ENCODE data around the gene DRC3. TPM values are rescaled to one million over a fixed set of nuclear protein-coding genes. Genes with fewer than 3 reads are reported as not detected.

The DRC3 gene
- total and polyA plus RNA-seq, 10 of the 15 experiments (the other 5 are each of a cell fraction or from before 2014, with no cell fraction given) = 0.18 to 2.3 (median 0.60) TPM; not detected in 3

DNA sequence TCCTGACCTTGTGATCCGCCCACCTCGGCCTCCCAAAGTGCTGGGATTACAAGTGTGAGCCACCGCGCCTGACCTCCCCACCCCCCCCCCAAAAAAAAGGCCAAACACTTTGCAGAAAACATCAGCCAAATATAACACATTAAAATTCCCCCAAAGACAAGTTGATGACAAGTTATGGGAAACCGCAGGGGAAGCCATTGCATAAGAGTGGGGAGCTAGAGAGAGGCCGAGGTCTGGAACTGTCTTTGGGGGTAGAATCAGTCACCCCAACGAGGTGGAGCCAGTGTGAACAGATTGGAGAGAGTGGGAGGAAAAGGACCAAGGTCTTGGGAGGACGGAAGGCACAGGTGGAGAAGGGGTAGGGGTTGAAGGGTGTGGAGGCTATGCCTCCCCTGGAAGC lies 2.8 kb downstream of the DRC3 start:
- H3K9me3 ChIP-seq (replicated peaks; ENCODE audit: control insufficient read depth, insufficient read depth, low read length) = no peaks in the 10 kb centered on the region
- no peaks in the 10 kb centered on the region for H4K20me1 ChIP-seq (ENCODE audit: control insufficient read depth, insufficient read depth)
- SMC1A ChIA-PET (ENCODE audit: uncharacterized antibody, unreplicated experiment) = interaction anchor here (0.8 kb wide), 1 partner anchor 9 kb away, joined by 3 read pairs; no protein-coding TSS in a partner anchor
- peaks cover 3% of the 10 kb centered on the region for H3K79me2 ChIP-seq (ENCODE audit: control insufficient read depth, insufficient read depth, low read length)
- H3K4me1 ChIP-seq (ENCODE audit: control insufficient read depth, insufficient read depth, low read length) = peaks cover 10% of the 10 kb centered on the region
- CTCF ChIA-PET = interaction anchor here (0.9 kb wide), 1 partner anchor 10 kb away, joined by 3 read pairs; no protein-coding TSS in a partner anchor
- TF ChIP-seq RUNX3 (IDR thresholded peaks at IDR 0.05; ENCODE audit: low read length) = peak; percentile 66; the same call in 1 of the 2 replicates
- no peak for TF ChIP-seq ESRRA (IDR thresholded peaks at IDR 0.05; ENCODE audit: low read length)
- DNase-seq (ENCODE audit: low read depth, low spot score) (no peak), FAIRE-seq (no peak), ATAC-seq (no peak)
- intact Hi-C loops (cut with micrococcal nuclease; ENCODE audit: unreplicated experiment) (no loop called here), in situ Hi-C loops (cut with MboI) (no loop called here)
- WGBS (ENCODE audit: insufficient coverage, insufficient replicate concordance, low lambda C conversion rate, missing lambda C conversion rate) = 25% methylated on average over 8 of the region's 8 CpGs
- no peak overlapping the region for H3K27ac ChIP-seq (ENCODE audit: control insufficient read depth, insufficient read depth)
- H3K9ac ChIP-seq (ENCODE audit: control insufficient read depth, insufficient read depth, low read length) = no peak overlapping the region
- H3K36me3 ChIP-seq (ENCODE audit: control insufficient read depth in 2 of 2, insufficient read depth in 2 of 2, low read length in 1 of 2) = no peaks in the 10 kb centered on the region
- no peaks in the 10 kb centered on the region for H3K27me3 ChIP-seq (replicated peaks in 1 of 2; ENCODE audit: control insufficient read depth in 2 of 2, insufficient read depth in 2 of 2, low read length in 1 of 2)
- POLR2A ChIA-PET = interaction anchor here (0.7 kb wide), 1 partner anchor 251 kb away, joined by 3 read pairs; no protein-coding TSS in a partner anchor
- RAD21 ChIA-PET (ENCODE audit: unreplicated experiment) = interaction anchor here (0.5 kb wide), 1 partner anchor 164 kb away, joined by 5 read pairs; no protein-coding TSS in a partner anchor
- no peak overlapping the region for H2AFZ ChIP-seq (ENCODE audit: control insufficient read depth, low read depth, low read length)
- H3K4me2 ChIP-seq (ENCODE audit: control insufficient read depth, insufficient read depth) = no peak overlapping the region
- BruUV-seq (replicated peaks) = no TSS peak
- no peak overlapping the region for H3K4me3 ChIP-seq

DNA sequence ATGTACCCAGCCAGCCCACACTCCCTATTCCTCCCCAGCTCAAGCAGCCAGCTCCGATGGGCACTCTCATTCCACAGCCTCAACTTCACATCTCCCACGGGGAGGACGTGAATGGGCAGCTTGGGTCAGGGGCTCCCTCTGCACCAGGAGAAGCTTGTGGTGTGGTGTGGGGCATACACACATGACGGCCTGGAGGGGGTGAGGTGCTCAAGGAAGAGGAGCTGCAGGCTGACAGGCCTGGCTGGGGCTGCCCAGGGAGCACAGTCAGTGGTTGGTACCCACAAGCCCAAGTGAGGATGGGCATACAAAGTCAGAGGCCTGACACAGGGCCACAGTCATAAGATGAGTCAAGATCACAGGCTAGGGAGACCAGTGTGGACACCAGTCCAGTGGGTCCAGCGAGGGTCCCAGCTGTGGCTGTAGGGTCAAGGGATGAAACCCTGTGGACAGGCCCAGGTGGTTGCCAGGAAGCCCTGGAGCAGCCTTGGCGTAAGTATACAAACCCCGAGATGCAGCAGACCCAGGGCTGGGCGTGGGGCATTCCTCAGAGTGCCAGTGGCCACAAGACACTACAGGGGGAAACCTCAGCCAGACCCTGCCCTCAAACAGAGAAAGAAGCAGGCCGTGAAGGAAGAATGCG lies 4.4 kb downstream of the DRC3 start:
- H3K36me3 ChIP-seq (ENCODE audit: control insufficient read depth in 2 of 2, insufficient read depth in 2 of 2, low read length in 1 of 2) = no peaks in the 10 kb centered on the region
- peaks cover 4% of the 10 kb centered on the region; the same call in 1 of the 2 replicates for H3K4me1 ChIP-seq (ENCODE audit: control insufficient read depth, insufficient read depth, low read length)
- ChIA-PET RAD21 (ENCODE audit: unreplicated experiment) (no interaction called here), CTCF (interaction anchor here (0.9 kb wide), 1 partner anchor 9 kb away, joined by 3 read pairs; no protein-coding TSS in a partner anchor), SMC1A (ENCODE audit: uncharacterized antibody, unreplicated experiment) (no interaction called here), POLR2A (no interaction called here)
- no peak overlapping the region for H3K9ac ChIP-seq (ENCODE audit: control insufficient read depth, insufficient read depth, low read length)
- in situ Hi-C loops (cut with MboI) (no loop called here), intact Hi-C loops (cut with micrococcal nuclease; ENCODE audit: unreplicated experiment) (no loop called here)
- H3K4me3 ChIP-seq = no peak overlapping the region
- no peak overlapping the region for H3K27ac ChIP-seq (ENCODE audit: control insufficient read depth, insufficient read depth)
- no peaks in the 10 kb centered on the region for H3K27me3 ChIP-seq (replicated peaks in 1 of 2; ENCODE audit: control insufficient read depth in 2 of 2, insufficient read depth in 2 of 2, low read length in 1 of 2)
- no peaks in the 10 kb centered on the region for H4K20me1 ChIP-seq (ENCODE audit: control insufficient read depth, insufficient read depth)
- no peak for FAIRE-seq
- ATAC-seq = no peak
- DNase-seq (ENCODE audit: low read depth, low spot score) = no peak
- no peak overlapping the region for H2AFZ ChIP-seq (ENCODE audit: control insufficient read depth, low read depth, low read length)
- no TSS peak for BruUV-seq (replicated peaks)
- 43% methylated on average over 10 of the region's 10 CpGs for WGBS (ENCODE audit: insufficient coverage, insufficient replicate concordance, low lambda C conversion rate, missing lambda C conversion rate)
- no peak overlapping the region for H3K4me2 ChIP-seq (ENCODE audit: control insufficient read depth, insufficient read depth)
- TF ChIP-seq RBBP5 (conservative IDR thresholded peaks at IDR 0.05) (no peak), SP1 (IDR thresholded peaks at IDR 0.05; ENCODE audit: low read depth, low read length) (no peak), CBX3 (IDR thresholded peaks at IDR 0.05; ENCODE audit: borderline replicate concordance, low read depth) (no peak), RB1 (IDR thresholded peaks at IDR 0.05; ENCODE audit: borderline replicate concordance) (no peak), ZNF622 (IDR thresholded peaks at IDR 0.05) (no peak), NR2F1 (conservative IDR thresholded peaks at IDR 0.05) (no peak), SRF (IDR thresholded peaks at IDR 0.05; ENCODE audit: low read depth in 2 of 2, low read length in 2 of 2) (no peak)
- TF ChIP-seq, protein P1, sequence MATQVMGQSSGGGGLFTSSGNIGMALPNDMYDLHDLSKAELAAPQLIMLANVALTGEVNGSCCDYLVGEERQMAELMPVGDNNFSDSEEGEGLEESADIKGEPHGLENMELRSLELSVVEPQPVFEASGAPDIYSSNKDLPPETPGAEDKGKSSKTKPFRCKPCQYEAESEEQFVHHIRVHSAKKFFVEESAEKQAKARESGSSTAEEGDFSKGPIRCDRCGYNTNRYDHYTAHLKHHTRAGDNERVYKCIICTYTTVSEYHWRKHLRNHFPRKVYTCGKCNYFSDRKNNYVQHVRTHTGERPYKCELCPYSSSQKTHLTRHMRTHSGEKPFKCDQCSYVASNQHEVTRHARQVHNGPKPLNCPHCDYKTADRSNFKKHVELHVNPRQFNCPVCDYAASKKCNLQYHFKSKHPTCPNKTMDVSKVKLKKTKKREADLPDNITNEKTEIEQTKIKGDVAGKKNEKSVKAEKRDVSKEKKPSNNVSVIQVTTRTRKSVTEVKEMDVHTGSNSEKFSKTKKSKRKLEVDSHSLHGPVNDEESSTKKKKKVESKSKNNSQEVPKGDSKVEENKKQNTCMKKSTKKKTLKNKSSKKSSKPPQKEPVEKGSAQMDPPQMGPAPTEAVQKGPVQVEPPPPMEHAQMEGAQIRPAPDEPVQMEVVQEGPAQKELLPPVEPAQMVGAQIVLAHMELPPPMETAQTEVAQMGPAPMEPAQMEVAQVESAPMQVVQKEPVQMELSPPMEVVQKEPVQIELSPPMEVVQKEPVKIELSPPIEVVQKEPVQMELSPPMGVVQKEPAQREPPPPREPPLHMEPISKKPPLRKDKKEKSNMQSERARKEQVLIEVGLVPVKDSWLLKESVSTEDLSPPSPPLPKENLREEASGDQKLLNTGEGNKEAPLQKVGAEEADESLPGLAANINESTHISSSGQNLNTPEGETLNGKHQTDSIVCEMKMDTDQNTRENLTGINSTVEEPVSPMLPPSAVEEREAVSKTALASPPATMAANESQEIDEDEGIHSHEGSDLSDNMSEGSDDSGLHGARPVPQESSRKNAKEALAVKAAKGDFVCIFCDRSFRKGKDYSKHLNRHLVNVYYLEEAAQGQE (IDR thresholded peaks at IDR 0.05; ENCODE audit: low read depth, low read length) = no peak
- TF ChIP-seq, protein P2, sequence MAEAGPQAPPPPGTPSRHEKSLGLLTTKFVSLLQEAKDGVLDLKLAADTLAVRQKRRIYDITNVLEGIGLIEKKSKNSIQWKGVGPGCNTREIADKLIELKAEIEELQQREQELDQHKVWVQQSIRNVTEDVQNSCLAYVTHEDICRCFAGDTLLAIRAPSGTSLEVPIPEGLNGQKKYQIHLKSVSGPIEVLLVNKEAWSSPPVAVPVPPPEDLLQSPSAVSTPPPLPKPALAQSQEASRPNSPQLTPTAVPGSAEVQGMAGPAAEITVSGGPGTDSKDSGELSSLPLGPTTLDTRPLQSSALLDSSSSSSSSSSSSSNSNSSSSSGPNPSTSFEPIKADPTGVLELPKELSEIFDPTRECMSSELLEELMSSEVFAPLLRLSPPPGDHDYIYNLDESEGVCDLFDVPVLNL (IDR thresholded peaks at IDR 0.05; ENCODE audit: low read depth, low read length) = no peak
- H3K79me2 ChIP-seq (ENCODE audit: control insufficient read depth, insufficient read depth, low read length) = no peaks in the 10 kb centered on the region
- no peaks in the 10 kb centered on the region for H3K9me3 ChIP-seq (replicated peaks; ENCODE audit: control insufficient read depth, insufficient read depth, low read length)
